Epidermal melanocyte (primary cell): ENCODE data around the gene DCAF8.
"Not testable (repeated sequence)": the region's sequence is repeated elsewhere in the genome, so short reads cannot be mapped to it uniquely, and the experiment has no call there.

Experiments
- DNase-seq: peaks from one replicate; pipeline ENCODE4 v3.0.0; 2011; ENCODE audit warnings: low spot score; ENCODE audit not compliant: insufficient read length

Gene DCAF8

DNA sequence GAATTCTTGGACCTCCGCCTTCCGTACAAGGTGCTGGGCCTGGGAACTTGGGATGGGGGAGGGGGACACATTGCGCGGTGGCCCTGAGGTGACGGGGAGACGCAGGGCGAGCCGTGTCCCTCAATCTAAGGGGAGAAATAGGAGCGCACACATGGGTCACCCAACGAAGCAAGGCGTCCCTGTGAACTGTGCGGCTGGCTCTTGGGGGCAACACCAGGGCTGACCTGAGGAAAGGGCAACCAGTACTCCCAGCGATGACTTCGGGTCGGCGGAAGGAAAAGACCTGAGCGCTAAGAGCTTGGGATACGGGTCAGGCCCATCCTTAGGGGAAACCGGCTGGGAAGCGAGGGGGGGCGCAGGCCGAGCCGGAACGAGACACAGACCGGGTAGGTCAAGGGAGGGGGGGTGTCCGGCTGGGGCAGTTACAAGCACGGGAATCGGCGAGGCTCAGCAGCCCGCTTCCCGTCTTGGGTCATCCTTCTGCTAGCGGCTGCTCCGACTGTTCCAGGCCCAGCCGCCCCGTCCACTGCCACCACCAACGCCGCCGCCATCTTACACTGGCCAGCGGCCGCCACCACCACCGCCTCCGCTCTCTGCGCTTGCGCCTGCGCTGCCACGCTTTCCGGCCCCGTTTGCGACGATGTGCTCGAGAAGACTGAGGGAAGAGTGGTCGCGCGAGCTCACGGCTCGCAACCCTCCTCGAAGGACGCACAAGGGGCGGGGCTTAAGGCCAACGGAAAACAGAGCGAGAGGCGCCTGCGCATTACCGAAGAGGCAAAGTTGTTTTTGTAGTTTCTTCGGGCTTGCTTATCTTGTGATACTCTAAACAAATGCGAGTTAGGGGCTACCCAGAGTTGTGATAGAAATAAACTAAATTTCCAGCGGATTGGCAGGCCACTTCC lies at the start of gene DCAF8:
Gene DCAF8, minus strand, starts transcription at position 657 of the 902 bp plus-strand sequence. CDS start 18,541 bp downstream, outside the sequence.
- peak; percentile 89 for DNase-seq

DNA sequence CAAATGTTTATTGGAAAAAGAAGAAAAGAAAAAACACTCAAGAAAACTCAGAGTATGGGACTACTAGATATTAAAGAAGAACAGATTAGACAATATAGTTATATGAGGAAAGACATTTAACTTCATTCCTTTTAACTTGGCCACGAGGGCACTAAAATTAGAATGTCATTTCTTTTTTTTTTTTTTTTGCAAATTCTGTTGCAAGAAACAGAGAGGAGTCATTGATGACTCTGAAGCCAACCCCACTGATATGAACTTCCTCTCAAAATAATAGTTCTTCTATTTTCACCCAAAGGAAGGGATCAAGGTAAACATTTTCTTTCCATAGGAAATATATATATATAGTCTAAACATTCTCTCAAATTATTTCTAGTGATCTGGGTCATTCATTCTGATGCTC lies 47.2 kb upstream of the DCAF8 start:
- DNase-seq: no peak

DNA sequence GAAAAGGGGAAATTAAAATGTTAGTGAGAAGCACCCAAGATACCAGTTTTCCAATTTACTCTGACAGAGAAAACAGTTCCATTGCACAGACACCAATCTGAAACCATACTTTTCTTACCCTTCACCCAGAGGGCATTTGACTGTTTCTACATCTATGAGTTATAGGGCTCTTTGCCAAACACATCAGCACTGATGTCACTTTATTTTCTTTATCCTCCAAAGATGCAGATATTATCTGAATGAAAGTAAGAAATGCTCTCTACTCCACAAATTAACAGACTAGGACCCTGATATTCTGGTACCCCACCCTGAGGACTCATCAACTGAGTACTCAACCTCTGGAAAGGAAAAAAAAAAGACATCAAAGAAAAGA lies 46.8 kb upstream of the DCAF8 start:
- DNase-seq: no peak

DNA sequence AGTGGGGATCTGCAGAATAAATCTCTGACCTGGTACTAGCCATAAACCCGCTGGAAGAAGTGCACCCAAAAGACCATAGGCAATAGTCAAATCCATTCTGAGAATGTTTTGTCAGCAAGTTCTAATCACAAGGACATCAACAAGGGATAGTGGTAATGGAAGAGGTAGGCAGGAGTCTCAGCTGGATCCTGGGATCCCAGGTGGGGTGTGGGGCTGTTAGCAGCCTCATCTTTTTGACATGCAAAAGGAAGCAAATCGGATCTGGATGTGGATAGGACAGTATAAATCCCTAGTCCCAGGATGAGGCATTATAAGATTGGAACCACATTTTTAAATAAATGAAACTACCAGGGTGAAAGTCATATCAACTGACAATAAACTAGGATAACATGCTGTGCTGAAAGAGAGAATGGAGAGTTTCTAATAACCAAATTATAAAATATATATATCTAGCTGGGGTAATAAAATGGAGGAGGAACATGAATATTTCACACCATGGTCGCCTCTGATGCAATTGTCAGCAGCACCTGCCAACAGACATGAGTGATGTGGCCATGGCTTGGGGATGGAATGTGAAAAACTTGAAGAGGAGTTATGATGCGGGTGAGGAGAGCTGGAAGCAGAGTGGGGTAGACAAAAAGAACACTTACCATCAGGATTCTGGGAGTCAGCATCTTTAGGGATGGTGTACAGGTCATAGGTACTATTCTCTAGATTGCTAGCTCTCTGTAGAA lies 46.3 kb upstream of the DCAF8 start:
- DNase-seq: no peak

- no peak for DNase-seq
These were observed 44.9 kb upstream of the DCAF8 start for GRCh38 chr1:160307118-160307791.

GRCh38 chr1:160300173-160300572 lies 37.8 kb upstream of the DCAF8 start:
- DNase-seq: no peak

GRCh38 chr1:160296036-160296435 lies 33.7 kb upstream of the DCAF8 start:
- no peak for DNase-seq

DNA sequence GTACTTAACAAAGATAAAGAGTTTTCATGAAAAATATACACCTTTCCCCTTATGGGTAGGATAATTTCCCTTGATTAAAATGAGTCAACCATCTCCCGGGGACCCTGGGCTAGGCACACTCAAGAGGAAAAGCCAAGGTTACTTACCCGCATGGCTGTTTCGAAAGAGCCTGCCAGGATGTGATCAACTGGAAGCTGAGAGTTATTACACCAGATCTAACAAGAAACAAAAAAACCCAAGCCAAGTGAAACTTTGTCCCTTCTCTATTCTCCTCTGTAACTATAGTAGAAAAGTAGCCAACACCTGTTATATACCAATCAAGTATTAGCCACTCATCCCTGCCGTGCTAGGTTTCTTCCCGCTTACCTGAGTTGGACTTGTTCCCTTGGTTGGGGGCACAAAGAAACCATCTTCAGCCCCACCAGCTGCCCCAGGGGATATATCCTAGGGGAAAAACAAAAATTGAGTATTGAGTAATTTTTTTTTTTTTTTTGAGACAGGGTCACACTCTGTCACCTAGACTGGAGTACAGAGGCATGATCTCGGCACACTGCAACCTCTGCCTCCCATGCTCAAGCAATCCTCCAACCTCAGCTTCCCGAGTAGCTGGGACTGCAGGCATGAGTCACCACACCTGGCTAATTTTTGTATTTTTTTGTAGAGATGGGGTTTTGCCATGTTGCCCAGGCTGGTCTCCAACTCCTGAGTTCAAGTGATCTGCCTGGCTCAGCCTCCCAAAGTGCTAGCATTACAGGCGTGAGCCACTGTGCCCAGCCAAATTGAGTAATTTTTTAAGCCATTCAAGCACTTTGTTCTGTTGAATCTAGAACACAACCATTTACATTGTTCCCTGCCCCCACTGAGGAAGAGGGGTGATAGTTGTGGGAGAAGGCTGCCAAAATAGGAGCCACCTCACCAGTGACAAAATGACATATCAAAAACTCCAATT lies 30.9 kb upstream of the DCAF8 start:
- DNase-seq: no peak

GRCh38 chr1:160291248-160292220 lies 29.2 kb upstream of the DCAF8 start:
- DNase-seq: peak; percentile 56

- DNase-seq: not testable (repeated sequence)
These were observed 25.4 kb upstream of the DCAF8 start for GRCh38 chr1:160287769-160288168.

GRCh38 chr1:160285506-160285905 lies 23.2 kb upstream of the DCAF8 start:
- no peak for DNase-seq

DNA sequence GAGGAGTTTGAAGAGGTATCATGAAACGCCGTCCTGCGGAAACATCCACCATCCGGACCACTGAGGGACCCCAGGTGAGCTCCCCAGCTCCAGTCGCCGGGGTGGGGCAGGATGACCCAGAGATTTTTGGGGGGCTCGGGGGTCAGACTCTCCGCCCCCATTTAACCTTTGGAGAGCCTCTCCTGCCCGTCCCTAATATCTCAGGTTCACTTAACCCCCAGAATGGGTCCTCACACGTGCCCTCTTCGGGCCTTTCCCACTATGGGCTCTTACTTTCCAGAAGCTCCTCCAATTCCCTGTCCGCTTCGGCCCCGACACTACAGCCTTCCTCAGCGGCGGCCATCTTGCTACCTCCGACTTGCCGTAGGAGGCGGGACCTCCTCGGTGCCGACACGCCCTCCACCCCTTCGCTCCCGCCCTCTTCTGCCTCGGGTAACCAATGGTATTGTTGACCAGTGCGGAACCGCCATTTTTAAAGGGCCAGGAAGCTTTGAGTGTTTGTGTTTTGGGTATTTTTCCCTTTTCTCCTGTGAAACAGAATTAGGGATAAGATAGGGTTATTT lies 22.5 kb upstream of the DCAF8 start, which contains the start of gene PEX19:
Gene PEX19, minus strand, starts transcription at position 352 of the 563 bp plus-strand sequence. Its CDS starts 9 bp downstream, at position 343.
- peak; percentile 96 for DNase-seq

GRCh38 chr1:160284220-160284781 lies 22.0 kb upstream of the DCAF8 start:
- DNase-seq: peak; percentile 30

- no peak for DNase-seq
These were observed 20.5 kb upstream of the DCAF8 start for GRCh38 chr1:160282807-160283206.

GRCh38 chr1:160277987-160278386 lies 15.6 kb upstream of the DCAF8 start:
- no peak for DNase-seq

DNA sequence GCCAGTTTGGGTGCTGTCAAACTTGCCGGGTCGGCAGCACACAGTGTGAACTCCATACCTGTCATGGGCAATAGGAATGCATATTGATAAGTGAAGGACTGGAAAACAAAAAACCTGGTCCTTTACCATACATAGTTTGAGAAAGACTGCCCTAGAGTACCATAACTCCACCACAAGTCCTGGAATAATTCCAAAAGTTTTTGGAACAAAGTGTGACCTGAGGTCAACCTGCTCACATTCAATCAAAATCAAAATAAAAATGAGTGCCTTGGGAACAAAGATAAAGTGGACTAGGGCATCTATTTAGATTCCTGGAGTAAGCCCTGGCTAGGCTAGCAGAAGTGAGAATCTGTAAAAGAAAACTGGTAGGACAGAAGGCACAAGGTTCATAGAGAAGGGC lies 15.0 kb upstream of the DCAF8 start:
- DNase-seq: no peak

- no peak for DNase-seq
These were observed 8.7 kb upstream of the DCAF8 start for GRCh38 chr1:160271025-160271424.

DNA sequence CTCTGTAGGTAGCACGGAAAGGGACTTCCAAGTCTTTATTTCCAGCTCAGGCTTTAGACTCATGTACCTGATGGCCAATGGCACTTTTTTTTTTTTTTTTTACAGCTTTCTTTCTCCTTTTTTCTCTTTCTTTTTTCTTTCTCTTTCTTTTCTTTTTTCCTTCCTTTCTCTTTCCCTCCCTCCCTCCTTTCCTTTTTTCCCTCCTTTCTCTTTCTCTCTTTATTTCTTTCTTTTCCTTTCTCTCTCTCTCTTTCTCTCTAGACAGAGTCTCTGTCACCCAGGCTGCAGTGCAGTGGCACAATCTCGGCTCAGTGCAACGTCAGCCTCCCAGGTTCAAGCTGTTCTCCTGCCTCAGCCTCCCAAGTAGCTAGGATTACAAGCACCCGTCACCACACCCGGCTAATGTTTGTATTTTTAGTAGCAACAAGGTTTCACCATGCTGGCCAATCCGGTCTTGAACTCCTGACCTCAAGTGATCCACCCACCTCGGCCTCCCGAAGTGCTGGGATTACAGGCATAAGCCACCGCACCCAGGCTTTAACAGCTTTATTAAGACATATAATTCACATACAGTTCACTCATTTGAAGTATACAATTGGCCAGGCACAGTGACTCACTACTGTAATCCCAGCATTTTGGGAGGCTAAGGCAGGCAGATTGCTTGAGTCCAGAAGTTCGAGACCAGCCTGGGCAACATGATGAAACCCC lies 5.1 kb upstream of the DCAF8 start:
- DNase-seq: no peak
